Limb (tissue), 2 donors: ENCODE measurements around the gene SLIT3.
A peak's percentile ranks its signal among the peaks of the same experiment; 100 is the strongest.

ENCODE experiments used
- DNase-seq, 2 donors: peaks; one replicate each; pipeline ENCODE4 v3.0.0-alpha.2; 2016; ENCODE audit errors: extremely low spot score in 2 of 2

SLIT3 gene

GRCh38 chr5:168779333-168779732, 521.6 kb downstream of the SLIT3 start:
- DNase-seq, result no peak

- no peak for DNase-seq
Measured at GRCh38 chr5:168778536-168778935, 522.4 kb downstream of the SLIT3 start.

GRCh38 chr5:168777651-168778050, 523.3 kb downstream of the SLIT3 start:
- DNase-seq, result no peak

GRCh38 chr5:168776070-168776469, 524.9 kb downstream of the SLIT3 start:
- DNase-seq, result no peak

GRCh38 chr5:168773226-168773625, 527.7 kb downstream of the SLIT3 start:
- no peak for DNase-seq

GRCh38 chr5:168772316-168772961, 528.5 kb downstream of the SLIT3 start:
- no peak for DNase-seq

GRCh38 chr5:168771678-168772077, 529.3 kb downstream of the SLIT3 start:
- no peak for DNase-seq

- no peak for DNase-seq
Measured at GRCh38 chr5:168770996-168771395, 529.9 kb downstream of the SLIT3 start.

- DNase-seq, result no peak
Measured at GRCh38 chr5:168770036-168770498, 530.9 kb downstream of the SLIT3 start.

- no peak for DNase-seq
Measured at GRCh38 chr5:168768172-168768571, 532.8 kb downstream of the SLIT3 start.

GRCh38 chr5:168766426-168766700, 534.6 kb downstream of the SLIT3 start:
- no peak for DNase-seq

- DNase-seq, result peak; percentile 56 to 77
Measured at GRCh38 chr5:168765551-168766425, 535.2 kb downstream of the SLIT3 start.

GRCh38 chr5:168765086-168765550, 535.8 kb downstream of the SLIT3 start:
- DNase-seq, result no peak

GRCh38 chr5:168756453-168757391, 544.2 kb downstream of the SLIT3 start:
- DNase-seq, result peak in 1 of 2 donors; percentile 35

- peak in 1 of 2 donors; percentile 13 for DNase-seq
Measured at GRCh38 chr5:168755548-168756093, 545.3 kb downstream of the SLIT3 start.

GRCh38 chr5:168753691-168754254, 547.2 kb downstream of the SLIT3 start:
- DNase-seq, result peak in 1 of 2 donors; percentile 27

- DNase-seq, result peak in 1 of 2 donors; percentile 7
Measured at GRCh38 chr5:168752416-168753190, 548.3 kb downstream of the SLIT3 start.

- DNase-seq, result peak in 1 of 2 donors; percentile 7
Measured at GRCh38 chr5:168752012-168752411, 548.9 kb downstream of the SLIT3 start.

- peak in 1 of 2 donors; percentile 6 for DNase-seq
Measured at GRCh38 chr5:168750926-168751325, 550.0 kb downstream of the SLIT3 start.
